HG02970 (cell line): ENCODE data around the gene RNF112.
"Not testable (repeated sequence)": the region's sequence is repeated elsewhere in the genome, so short reads cannot be mapped to it uniquely, and the experiment has no call there.

Experiments
- ATAC-seq: cut with Tn5 transposase; IDR thresholded peaks from one replicate; pipeline ENCODE4 v1.9.1; 2021; ENCODE audit warnings: mild to moderate bottlenecking, moderate library complexity, moderate number of reproducible peaks; ENCODE audit not compliant: unreplicated experiment, low FRiP score

The RNF112 gene

DNA sequence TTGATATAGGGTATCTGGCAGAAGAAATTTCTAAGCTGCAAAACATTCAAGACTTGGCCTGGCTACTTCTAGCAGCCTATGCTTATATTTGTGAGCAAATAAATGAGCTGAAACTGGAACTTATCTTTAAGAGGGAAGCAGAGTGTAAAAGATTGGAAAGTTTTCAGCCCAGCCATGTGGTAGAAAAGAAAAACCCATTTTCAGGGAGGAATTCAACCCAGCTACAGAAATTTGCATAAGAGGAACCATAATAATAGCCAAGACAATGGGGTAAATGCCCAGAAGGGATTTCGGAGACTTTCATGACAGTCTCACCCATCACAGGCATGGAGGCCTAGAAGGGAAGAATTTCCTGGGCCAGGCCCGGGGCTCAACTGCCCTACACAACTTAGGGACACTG lies 31.7 kb downstream of the RNF112 start:
- ATAC-seq = no peak

DNA sequence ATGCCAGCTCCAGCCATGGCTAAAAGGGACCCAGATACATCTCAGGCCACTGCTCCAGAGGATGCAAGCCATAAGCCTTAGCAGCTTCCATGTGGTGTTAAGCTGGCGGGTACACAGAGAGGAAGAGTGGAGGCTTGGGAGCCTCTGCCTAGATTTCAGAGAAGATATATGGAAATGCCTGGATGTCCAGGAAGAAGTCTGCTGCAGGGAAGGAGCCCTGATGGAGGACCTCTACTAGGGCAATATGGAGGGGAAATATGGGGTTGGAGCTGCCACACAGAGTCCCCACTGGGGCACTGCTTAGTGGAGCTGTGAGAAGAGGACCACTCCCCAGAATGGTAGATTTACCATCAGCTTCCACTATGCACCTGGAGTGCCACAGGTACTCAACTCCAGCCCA lies 32.1 kb downstream of the RNF112 start:
- ATAC-seq = no peak

DNA sequence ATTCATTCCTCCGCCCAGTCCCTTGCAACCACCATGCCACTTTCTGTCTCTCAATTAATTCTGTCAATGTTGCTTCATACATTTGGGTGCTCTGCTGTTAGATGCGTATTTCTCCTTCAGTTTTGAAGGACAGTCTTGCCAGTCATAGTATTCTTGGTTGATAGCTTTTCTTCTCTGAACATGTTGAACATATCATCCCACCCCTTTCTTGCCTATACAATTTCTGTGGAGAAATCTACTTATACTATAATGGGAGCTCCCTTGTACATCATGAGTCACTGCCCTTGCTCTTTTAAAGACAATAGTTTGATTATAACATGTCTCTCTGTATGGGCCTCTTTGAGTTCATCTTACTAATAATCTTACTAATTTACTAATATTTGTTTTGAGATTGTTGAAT lies 34.1 kb downstream of the RNF112 start:
- ATAC-seq = no peak

DNA sequence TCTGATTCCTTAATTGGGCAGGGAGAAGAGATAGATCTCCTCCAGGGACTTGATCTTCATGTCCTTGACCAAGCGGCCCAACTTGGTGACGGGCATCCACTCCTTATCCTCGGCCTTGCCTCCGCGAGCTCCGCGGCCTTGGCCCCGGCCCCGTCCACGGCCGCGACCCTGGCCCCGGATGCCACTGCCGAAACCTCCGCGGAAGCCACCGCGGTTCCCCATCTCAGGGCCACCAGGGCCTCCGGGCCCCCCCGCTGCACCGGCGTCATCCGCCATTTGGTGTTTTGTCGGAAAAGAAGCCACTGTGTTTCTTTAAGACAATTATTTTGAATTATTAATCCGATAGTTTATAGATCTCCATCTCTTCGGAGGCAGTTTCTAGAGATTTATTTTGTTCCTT lies 35.5 kb downstream of the RNF112 start:
- not testable (repeated sequence) for ATAC-seq

DNA sequence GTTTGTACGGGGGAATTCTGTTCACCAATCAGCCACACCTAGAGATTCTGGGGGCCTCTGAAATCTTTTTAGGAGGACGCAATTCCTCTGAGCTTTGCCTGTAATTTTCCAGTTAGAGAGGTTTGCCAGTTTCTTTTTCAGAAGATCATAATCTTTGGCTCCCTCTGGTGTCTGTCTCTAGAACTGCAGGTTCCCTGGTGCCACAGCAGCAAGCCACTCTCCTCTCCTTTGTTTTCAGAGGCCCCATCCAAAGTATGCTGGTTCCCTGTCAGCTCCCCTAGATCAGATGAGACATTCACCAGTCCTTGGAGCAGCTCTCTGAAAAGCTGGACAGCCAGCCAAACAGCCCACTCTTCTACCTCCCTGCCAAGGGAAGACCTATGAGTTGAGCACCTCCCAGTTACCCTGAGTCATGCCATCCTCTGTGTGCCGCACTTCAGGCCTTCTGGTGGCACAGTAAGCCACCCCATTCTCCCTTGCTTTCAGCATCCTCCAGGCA lies 36.1 kb downstream of the RNF112 start:
- ATAC-seq = no peak

DNA sequence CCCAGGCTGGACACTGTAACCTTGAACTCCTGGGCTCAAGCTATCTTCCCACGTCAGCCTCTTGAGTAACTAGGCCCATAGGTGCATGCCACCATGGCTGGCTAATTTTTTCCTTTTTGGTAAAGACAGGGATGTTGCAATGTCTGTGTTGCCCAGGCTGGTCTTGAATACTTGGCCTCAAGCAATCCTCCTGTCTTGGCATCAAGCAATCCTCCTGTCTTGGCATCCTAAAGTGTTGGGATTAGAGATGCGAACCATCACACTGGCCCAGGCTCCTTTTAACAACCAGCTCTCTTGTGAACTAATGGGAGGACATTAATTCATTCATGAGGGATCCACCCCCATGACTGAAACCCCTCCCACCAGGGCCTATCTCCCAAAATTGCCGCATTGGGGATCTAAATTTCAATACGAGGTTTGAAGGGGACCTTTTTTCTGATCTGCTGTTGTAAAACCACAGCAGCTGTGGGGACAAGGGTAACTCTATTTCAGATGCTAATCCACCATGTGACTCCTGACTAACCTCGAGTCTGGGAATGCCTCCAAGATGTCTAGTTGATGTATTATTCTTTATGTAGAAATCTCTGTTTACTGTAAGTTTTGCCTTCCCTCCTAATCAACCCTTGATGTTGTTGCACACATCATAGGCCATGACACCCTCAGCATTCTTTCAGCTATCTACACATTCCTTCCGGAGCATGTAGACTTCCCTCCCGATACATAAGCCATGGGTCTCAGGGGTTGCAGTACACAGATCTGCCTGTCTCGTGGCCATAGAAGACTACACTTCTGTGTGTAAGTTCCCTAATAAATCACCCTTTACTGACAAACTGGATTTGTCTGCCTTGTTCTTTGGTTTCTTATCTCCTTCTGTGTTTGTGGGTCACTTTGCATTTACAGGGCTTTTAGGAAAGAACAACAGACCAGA lies 37.6 kb downstream of the RNF112 start:
- no peak for ATAC-seq

DNA sequence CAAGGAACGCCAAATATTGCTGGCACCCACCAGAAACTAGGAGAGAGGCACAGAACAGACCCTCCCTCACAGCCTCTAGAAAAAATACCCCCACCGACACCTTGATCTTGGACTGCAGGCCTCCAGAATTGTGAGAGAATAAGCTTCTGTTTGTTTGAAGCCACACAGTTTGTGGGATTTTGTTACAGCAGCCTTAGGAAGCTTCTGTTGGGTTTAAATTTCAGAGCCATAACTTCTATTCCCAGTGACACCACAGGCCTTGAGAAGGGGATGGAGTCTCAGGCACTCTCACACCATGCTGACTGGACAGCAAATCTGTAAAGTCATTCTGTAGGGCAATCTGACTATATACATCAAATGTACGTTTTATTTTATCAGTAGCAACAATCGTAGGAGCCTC lies 38.6 kb downstream of the RNF112 start:
- ATAC-seq = no peak

DNA sequence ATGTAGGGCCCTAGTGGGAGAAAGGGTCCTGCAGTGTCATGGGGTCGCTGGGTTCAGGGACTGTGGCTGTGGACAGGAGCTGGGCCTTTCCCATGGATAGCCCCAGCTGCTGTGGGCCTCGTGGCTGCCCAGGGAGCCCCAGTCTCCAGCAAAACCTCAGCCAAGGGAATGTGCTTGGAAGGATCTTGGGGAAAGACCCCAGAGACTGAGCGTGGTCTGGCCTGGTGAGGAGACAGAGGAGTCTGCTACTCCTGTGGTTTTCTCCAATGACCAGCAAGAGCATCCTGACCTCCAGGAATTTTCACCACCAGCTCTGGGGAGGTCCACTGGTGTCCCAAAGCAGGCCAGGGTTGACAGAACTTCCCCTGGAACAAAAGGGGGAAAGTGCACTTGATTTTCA lies 42.3 kb downstream of the RNF112 start:
- no peak for ATAC-seq

DNA sequence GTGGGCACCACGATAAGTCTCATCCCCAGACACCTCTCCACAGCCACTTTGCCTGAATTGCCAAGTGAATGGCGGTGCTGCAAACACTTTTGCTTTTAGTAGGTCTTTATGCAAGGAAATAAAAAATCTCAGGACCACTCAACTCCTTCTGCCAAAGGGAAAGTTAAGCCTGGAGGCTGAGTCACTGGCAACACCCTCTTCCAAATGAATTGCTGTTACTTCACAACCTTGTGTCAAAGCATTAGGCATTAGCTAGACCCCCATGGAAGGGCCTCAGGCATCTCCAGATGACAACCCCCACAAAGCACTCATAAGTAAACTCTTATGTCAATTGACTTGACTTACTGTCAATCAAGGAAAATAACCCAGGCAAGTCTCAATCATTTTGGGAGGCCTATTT lies 43.0 kb downstream of the RNF112 start:
- ATAC-seq = no peak

DNA sequence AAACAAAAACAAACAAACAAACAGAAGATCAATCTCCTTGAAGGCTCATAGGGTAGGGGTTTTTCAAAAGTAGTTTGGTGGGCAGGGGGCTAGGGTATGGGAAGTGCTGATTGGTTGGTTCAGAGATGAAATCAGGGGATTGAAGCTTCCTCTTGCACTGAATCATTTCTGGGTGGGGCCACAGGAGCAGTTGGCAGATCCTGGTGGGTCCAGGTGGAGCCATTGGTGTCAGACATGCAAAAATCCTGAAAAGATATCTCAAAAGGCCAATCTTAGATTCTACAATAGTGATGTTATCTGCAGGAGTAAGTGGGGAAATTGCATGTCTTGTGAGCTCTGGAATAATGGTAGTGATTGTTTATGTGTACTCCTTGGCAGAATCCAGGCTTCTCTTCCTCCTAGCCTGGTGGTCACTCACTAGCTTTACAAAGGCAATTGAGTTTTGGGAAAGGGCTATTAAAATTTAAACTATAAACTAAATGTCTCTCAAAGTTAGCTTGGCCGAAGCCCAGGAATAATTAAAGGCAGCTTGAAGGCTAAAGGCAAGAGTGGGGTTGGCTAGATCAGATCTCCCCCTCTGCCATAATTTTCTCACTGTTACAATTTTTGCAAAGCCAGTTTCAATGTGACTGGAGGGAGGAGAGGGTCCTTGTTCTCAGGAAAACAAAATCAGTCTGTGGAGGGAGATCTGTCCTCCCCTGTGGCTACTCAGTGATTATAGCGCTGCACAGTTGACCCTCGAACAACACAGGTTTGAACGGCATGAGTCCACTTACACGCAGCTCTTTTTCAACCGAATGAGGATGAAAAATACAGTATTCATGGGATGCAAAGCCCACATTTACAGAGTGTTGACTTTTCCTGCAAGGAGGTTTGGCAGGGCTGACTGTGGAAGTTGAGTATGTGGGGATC lies 45.2 kb downstream of the RNF112 start:
- no peak for ATAC-seq

DNA sequence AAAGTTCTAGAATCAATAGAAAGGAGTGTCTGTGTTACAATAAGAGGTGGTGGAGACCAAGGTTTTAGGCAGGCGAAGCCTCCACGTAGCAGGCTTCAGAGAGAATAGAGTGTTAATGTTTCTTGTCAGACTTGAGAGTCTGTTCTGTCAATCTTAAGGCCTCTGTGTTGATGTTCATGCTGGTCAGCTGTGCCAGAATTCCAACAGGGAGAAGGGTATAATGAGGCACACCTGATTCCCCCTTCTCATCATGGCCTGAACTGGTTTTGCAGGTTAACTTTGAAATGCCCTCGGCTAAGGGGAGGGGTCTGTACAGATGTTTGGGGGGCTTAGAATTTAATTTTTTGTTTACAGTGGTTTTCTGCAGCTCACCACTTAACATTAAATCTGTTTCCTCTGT lies 46.0 kb downstream of the RNF112 start:
- ATAC-seq = no peak

DNA sequence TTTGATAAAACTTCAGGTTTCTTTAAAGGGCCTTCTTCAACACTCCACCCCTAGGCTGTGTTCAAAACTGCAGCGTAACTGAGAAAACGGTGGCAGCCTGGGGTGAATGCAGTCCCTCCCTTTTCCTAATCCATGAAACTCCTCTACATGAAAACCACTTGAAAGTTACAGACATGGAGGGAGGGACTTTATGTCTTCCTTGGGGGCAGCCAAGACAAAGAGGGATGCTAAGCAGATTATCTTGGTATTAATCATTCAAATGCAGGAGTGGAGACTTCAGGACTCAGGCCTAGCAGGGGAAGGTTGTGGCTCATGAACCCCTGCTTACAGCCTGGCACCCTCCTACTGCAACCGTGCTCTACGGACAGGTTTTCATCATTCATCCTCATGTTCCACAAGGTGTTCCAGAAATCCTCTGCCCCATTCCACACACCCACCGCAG lies 46.8 kb downstream of the RNF112 start:
- no peak for ATAC-seq

DNA sequence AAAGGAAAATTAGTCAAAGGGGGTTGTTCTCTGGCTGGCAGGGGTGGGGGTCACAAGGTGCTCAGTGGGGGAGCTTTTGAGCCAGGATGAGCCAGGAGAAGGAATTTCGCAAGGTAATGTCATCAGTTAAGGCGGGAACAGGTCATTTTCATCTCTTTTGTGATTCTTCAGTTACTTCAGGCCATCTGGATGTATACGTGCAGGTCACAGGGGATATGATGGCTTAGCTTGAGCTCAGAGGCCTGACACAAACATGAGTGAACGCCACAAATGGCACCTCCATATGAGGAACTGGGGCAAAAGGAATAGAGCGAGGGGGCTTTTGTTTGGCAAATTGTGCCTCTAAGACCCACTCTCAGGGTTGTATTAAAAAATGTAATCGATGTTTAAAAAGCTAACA lies 47.4 kb downstream of the RNF112 start:
- not testable (repeated sequence) for ATAC-seq

DNA sequence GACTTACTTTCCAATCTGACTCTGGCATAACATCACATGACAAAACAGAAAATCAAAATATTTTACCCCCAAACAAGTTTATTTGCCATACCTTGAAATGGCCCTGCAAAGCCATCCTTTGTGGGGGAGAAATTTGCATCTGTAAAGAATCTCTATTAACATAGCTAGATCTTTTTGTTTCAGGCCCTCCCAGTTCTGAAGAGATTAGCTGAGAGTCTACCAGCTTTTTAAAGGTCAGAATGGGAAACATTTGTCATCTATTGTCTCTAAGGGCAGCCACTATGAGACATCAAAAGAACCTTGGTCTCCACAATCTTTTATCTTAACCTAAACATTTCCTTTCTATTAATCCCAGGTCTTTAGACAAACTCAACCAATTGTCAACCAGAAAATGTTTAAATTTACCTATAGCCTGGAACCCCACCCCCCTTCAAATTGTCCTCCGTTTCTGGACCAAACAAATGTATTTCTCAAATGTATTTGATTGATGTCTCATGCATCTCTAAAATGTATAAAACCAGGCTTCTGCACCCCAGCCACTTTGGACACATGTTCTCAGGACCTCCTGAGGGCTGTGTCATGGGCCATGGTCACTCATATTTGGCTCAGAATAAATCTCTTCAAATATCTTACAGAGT lies 48.1 kb downstream of the RNF112 start:
- not testable (repeated sequence) for ATAC-seq

DNA sequence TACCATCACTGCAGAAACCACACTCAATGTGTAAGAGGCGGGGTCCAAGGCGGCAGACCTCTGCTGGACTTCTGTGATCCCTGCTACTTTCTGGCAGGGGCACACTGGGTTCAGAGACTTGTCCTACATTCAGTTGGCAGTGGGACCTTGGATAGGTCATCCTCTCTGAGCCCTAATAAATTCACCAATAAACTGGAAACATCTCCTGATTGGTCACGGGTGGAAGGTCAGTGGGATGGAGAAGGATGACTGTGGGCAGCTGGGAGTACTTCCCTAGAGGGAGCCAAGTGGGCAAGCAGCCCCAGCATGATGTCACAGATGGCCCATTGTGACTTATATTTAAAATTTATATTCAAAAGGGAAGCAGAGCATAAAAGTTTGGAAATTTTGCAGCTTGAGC lies 49.7 kb downstream of the RNF112 start:
- ATAC-seq = no peak

DNA sequence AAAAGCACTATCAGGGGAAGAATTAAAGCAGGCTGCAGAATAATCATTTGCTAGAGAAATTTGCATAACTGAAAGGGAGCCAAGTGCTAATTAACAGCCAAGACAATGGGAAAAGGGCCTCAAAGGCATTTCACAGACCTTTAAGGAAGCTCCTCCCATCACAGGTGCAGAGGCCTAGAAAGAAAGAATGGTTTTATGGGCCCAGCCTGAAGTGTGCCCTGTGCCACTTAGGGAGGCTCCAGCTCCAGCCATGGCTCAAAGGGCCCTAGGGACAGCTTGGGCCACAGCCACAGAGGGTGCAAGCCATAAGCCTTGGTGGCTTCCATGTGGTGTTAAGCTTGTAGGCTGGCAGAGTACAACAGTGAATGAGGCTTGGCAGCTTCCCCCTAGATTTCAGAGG lies 50.1 kb downstream of the RNF112 start:
- ATAC-seq = no peak

DNA sequence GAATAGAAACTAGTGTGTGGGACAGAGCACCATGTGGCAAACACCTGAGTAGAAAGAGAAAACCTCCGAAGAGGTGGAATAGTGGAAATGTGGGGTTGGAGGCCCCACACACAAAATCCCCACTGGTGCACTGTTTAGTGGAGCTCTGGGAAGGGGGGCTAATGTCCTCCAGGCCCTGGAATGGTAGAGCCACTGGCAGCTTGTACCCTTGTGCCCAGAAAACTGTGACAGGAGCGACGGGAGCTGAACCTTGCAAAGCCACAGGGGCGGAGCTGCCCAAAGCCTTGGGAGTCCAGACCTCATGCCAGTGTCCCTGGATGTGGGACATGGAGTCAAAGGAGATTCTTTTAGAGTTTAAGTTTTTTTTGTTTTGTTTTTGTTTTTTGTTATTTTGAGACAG lies 50.6 kb downstream of the RNF112 start:
- no peak for ATAC-seq

DNA sequence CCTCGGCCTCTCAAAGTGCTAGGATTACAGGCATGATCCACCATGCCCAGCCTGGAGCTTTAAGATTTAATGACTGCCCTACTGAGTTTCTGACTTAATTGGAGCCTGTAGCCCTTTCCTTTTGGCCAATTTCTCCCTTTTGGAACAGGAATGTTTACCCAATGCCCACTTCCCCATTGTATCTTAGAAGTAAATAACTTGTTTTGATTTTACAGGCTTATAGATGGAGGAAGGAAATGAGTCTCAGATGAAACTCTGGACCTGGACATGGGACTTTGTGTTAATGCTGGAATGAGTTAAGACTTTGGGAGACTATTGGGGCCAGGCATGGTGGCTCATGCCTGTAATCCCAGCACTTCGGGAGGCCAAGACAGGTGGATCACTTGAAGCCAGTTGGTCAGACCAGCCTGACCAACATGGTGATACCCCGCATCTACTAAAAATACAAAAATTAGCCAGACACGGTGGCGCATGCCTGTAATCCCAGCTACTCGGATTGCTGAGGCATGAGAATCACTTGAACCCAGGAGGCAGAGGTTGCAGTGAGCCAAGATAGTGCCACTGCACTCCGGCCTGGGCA lies 51.5 kb downstream of the RNF112 start:
- ATAC-seq = not testable (repeated sequence)

DNA sequence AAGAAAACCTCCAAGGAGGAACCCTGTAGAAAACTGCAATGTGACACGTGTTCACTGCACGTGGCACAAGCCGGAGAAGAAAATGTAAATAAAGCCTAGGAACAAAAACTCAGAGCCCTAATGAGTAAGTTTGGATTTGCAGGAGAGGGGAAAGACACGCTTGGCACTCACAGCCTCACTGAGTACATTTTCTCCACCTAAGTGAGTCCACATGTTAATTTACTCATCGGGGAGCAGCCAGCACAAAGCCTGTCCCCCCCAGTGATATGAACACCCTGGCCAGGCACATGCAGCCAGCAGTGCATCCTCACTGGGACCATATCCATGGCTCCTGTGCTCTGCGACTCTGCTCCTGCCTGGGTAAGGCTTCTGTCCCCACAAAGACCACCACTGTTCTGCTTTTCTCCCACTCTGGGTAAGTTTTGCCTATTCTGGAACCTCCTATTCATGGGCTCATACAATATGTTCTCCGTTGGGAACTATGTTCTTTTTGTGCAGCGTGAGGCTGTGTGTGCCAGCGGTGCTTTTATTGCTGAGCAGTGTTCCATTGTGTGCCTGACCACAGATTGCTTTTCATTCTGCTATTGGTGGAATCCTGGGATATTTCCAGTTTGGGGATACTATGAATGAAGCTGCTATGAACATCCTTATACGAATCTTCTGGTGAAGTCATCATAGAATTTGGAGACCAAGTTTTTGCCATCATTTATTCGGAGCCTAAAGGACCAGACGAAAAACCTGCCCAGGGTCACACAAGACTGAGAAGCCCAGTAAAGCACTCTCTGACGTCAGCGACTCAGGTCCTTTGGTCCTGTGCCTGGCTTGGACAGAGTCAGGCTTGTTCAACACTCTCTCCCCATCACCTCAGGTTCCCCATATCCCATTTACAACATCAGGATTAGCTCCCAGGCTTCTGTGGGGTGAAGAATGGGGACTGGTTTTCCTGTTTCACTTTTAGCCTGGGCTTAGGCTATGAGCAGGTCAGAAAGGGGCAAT lies 53.3 kb downstream of the RNF112 start:
- no peak for ATAC-seq
